Stimulated activated naive CD8-positive, alpha-beta T cell treated with anti-CD3 and anti-CD28 coated beads, Interleukin-15, amount 100 ng/mL, for 72 hours (primary cell): Measurements from ENCODE around the gene AFF3.
A peak's percentile ranks its signal among the peaks of the same experiment; 100 is the strongest.

ENCODE experiments used
- ATAC-seq: fragments of 150-1000 bp; cut with Tn5 transposase; 2 replicates; pipeline ENCODE4 v1.10.0; 2021; ENCODE audit warnings: mild to moderate bottlenecking, moderate library complexity
- DNase-seq, 2 donors: peaks; one replicate each; pipeline ENCODE4 v3.0.0; 2021 to 2022
- H3K27ac Mint-ChIP-seq, 2 donors: one replicate each; pipeline ENCODE4 v1.8.0; 2022; ENCODE audit warnings: mild to moderate bottlenecking in 2 of 2, mixed read lengths in 2 of 2, moderate library complexity in 2 of 2
- H3K27me3 Mint-ChIP-seq: one replicate; pipeline ENCODE4 v1.8.0; 2022; ENCODE audit warnings: mixed read lengths
- H3K4me1 Mint-ChIP-seq: one replicate; pipeline ENCODE4 v1.8.0; 2022; ENCODE audit warnings: mild to moderate bottlenecking, mixed read lengths
- H3K4me3 Mint-ChIP-seq, 2 donors: one replicate each; pipeline ENCODE4 v1.8.0; 2022; ENCODE audit warnings: mild to moderate bottlenecking in 2 of 2, mixed read lengths in 2 of 2, moderate library complexity in 1 of 2
- H3K9me3 Mint-ChIP-seq, 2 donors: one replicate each; pipeline ENCODE4 v1.8.0; 2022; ENCODE audit warnings: mixed read lengths in 2 of 2

AFF3 gene

DNA sequence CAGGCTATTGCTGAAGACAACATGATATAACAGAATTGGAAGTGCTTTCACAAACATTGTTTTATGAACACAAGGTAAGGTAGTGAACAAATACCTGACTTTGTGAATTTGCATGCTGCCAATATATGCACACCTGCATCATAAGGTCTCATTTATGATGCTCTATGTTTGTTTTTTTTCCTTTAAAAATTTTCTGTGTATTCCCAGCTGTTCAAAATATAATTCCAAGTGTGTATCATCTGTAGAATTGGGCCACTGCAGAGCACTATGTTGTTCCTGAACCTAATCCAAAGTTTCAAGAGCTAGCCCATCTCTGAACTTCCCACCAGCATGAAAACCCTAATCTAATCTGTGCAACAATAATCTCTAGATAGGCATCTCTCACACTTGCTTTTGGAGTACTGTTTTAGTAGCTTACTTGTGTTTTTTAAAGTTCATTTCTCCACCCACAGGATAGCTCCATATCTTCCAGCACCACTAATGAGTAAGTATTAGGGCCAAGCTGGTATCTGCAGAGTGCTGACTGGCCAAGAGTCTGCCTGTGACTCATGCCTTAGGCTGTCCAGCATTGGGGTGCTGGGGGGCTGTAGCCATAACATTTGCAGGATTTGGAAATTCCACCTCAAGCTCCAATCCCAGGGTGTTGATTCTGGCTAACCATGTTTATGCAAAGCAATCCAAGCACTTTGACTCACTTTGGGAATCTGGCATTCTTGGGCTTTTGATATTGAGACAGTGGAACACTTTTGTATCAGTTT is 444.4 kb downstream of the AFF3 start:
- Mint-ChIP-seq H3K27ac (no peak overlapping the region), H3K4me3 (no peak overlapping the region), H3K4me1 (peaks cover 5% of the 10 kb centered on the region), H3K9me3 (no peaks in the 10 kb centered on the region), H3K27me3 (peaks cover 11% of the 10 kb centered on the region)
- DNase-seq (no peak), ATAC-seq (no peak)

DNA sequence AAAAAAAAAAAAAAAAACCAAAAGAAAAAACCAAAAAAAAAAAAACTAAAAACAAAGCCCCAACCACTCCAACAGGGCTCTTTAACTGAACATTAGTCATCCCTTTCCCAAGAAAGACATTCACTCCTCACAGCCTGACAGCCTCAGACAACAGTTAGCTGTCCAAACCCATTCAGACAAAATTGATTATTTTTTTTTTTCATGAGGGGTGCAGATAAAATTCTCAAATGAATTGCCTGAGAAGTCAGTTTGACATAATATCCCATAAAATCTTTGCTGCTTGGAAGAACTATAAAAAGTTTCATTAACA is 446.5 kb downstream of the AFF3 start:
- peaks cover 2% of the 10 kb centered on the region for H3K4me1 Mint-ChIP-seq
- H3K9me3 Mint-ChIP-seq = no peaks in the 10 kb centered on the region
- ATAC-seq (no peak), DNase-seq (no peak)
- H3K27ac Mint-ChIP-seq = no peak overlapping the region
- no peak overlapping the region for H3K4me3 Mint-ChIP-seq
- H3K27me3 Mint-ChIP-seq = peaks cover 6% of the 10 kb centered on the region

DNA sequence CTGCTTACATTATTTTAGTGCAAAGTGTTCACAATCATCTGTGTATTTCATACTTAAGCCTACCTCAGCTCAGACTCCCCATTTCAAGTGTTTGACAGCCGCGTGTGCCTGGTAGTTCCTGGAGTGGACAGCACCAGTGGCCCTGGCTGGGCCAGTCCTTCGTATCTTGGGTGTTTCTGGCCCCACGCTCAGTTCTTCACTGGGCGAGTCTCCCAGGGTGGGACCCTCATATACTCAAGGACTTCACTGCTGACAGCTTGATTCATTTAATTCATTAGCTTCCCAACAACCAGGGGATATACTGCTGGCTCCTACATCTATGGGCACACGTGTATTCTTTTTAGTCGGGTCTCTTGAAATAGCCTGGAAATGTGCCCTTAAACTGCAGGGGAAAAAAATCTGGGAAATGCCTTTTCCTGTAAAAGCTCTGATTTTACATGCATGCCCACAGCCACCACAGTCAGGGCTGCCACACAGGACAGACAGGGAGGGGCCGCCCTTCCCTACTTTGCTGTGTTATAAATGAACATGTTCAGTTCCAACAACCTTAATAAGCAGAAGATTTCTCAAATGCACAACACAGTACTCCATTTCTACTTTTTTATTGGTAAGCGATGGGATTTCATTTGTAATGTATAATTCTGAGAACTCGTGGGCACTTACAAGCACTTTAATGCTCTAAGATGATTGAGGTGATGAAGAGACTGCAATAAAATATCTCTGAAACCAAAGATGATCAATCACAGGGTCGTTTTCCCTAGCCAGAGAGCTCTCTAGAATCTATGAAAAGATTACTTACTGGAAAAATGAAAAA is 447.1 kb downstream of the AFF3 start:
- H3K9me3 Mint-ChIP-seq = no peaks in the 10 kb centered on the region
- no peak overlapping the region for H3K27ac Mint-ChIP-seq
- DNase-seq (no peak), ATAC-seq (no peak)
- peaks cover under 1% of the 10 kb centered on the region for H3K27me3 Mint-ChIP-seq
- H3K4me1 Mint-ChIP-seq = no peaks in the 10 kb centered on the region
- H3K4me3 Mint-ChIP-seq = no peak overlapping the region

- no peak for DNase-seq
Observed at GRCh38 chr2:99694331-99694730, 448.1 kb downstream of the AFF3 start.

DNA sequence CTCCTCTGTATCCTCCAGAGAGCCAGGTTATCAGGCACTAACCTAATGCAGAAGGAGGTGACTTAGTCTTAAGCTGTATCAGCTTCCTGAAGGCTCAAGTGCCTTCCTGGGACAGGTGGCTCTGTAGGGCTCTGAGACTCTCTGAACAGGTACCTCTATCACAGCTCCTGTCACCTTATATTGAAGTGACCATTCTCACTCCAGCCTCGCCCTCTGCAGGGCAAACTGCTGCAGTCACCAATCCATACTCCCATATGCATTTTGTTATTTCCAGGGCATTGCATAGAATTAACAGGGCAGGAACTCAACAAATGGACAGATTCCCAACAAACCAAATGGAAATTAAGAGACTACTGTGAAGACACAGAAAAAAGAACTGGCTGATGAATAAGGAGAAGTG is 449.6 kb downstream of the AFF3 start:
- no peak for ATAC-seq

More at GRCh38 chr2:99694331-99694730, 448.1 kb downstream of the AFF3 start:
- Mint-ChIP-seq H3K4me1 (no peaks in the 10 kb centered on the region), H3K27ac (no peak overlapping the region), H3K27me3 (no peaks in the 10 kb centered on the region), H3K9me3 (no peaks in the 10 kb centered on the region), H3K4me3 (no peak overlapping the region)
- ATAC-seq = no peak

GRCh38 chr2:99691926-99692325 is 450.5 kb downstream of the AFF3 start:
- ATAC-seq (no peak), DNase-seq (no peak)
- Mint-ChIP-seq H3K4me3 (no peak overlapping the region), H3K27ac (no peak overlapping the region), H3K4me1 (no peaks in the 10 kb centered on the region), H3K9me3 (no peaks in the 10 kb centered on the region), H3K27me3 (no peaks in the 10 kb centered on the region)

More for the DNA sequence above, 449.6 kb downstream of the AFF3 start:
- no peaks in the 10 kb centered on the region for H3K9me3 Mint-ChIP-seq
- no peak for DNase-seq
- H3K4me1 Mint-ChIP-seq = no peaks in the 10 kb centered on the region
- H3K4me3 Mint-ChIP-seq = no peak overlapping the region
- no peak overlapping the region for H3K27ac Mint-ChIP-seq
- no peaks in the 10 kb centered on the region for H3K27me3 Mint-ChIP-seq

GRCh38 chr2:99689145-99689742 is 453.1 kb downstream of the AFF3 start:
- H3K4me1 Mint-ChIP-seq = no peaks in the 10 kb centered on the region
- no peak for ATAC-seq
- H3K27ac Mint-ChIP-seq = no peak overlapping the region
- no peaks in the 10 kb centered on the region for H3K27me3 Mint-ChIP-seq
- H3K4me3 Mint-ChIP-seq = no peak overlapping the region
- H3K9me3 Mint-ChIP-seq = no peaks in the 10 kb centered on the region
- no peak for DNase-seq

DNA sequence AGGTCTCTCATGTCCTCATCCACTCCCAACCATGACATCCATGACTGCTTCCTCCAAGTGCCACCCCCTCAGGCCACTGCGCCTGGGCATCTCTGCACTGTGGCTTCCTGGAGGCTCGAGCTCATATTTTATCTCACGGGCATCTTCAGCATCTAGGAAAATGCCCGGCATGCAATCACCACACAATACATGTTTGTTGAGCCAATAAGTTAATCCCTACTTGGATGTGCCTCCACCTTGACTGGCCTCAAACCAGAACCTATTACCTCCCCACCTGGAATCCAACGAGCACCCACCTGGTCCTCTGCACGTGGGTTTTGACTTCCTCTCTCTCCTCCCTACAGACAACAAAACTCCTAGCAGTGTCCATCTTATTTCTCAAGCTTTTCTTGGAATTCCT is 453.7 kb downstream of the AFF3 start:
- Mint-ChIP-seq H3K27ac (peak overlapping the region in 1 of 2 donors; percentile 28), H3K9me3 (no peaks in the 10 kb centered on the region), H3K27me3 (no peaks in the 10 kb centered on the region), H3K4me1 (no peaks in the 10 kb centered on the region), H3K4me3 (no peak overlapping the region)
- ATAC-seq (no peak), DNase-seq (no peak)

GRCh38 chr2:99682275-99683060 is 459.9 kb downstream of the AFF3 start:
- Mint-ChIP-seq H3K27ac (no peak overlapping the region), H3K9me3 (no peaks in the 10 kb centered on the region), H3K4me1 (no peaks in the 10 kb centered on the region), H3K4me3 (no peak overlapping the region), H3K27me3 (no peaks in the 10 kb centered on the region)
- ATAC-seq (no peak), DNase-seq (no peak)

DNA sequence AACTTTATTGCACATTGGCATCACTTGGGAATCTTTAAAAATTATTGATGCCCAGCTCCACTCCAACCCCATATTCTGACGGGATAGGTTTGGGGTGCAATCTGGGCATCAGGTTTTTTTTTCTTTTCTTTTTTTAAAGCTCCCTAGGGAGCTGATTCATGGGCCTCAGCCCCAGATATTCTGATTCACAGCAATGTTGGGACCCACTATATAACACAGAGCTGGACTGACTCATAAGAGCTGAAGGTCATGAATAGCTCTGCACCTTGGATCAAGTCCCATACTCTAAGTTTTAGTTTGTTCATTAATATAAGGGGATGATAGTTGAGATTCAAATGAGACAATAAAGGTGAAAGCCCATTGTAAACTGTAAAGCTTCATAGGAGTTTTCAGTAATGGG is 461.4 kb downstream of the AFF3 start:
- no peak for ATAC-seq
- H3K27me3 Mint-ChIP-seq = no peaks in the 10 kb centered on the region
- DNase-seq = no peak
- no peak overlapping the region for H3K27ac Mint-ChIP-seq
- no peaks in the 10 kb centered on the region for H3K9me3 Mint-ChIP-seq
- no peak overlapping the region for H3K4me3 Mint-ChIP-seq
- H3K4me1 Mint-ChIP-seq = no peaks in the 10 kb centered on the region

DNA sequence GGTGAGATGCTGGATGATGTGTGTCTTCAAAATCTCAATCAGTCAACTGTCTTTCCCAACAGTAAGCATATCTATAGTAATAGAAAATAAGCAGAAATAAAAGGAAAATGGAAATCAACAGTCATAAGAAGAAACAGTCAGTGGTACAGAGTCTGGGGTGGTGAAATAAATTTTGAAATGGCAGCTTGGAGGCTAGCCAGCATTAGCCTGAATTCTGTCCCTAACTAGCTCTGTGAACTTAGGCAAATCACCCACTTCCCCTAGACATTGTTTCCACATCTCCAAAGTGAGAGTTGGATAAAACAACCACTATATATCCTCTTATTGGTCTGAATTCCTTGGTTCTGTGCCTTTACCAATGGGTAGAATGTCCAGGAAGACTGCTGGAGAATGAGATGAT is 462.9 kb downstream of the AFF3 start:
- no peaks in the 10 kb centered on the region for H3K4me1 Mint-ChIP-seq
- H3K27ac Mint-ChIP-seq = no peak overlapping the region
- no peak for DNase-seq
- no peak overlapping the region for H3K4me3 Mint-ChIP-seq
- no peaks in the 10 kb centered on the region for H3K9me3 Mint-ChIP-seq
- H3K27me3 Mint-ChIP-seq = no peaks in the 10 kb centered on the region
- ATAC-seq = no peak

- ATAC-seq (no peak), DNase-seq (no peak)
- H3K27ac Mint-ChIP-seq = no peak overlapping the region
- no peaks in the 10 kb centered on the region for H3K27me3 Mint-ChIP-seq
- H3K9me3 Mint-ChIP-seq = no peaks in the 10 kb centered on the region
- no peak overlapping the region for H3K4me3 Mint-ChIP-seq
- H3K4me1 Mint-ChIP-seq = no peaks in the 10 kb centered on the region
Observed at GRCh38 chr2:99678625-99679024, 463.8 kb downstream of the AFF3 start.

DNA sequence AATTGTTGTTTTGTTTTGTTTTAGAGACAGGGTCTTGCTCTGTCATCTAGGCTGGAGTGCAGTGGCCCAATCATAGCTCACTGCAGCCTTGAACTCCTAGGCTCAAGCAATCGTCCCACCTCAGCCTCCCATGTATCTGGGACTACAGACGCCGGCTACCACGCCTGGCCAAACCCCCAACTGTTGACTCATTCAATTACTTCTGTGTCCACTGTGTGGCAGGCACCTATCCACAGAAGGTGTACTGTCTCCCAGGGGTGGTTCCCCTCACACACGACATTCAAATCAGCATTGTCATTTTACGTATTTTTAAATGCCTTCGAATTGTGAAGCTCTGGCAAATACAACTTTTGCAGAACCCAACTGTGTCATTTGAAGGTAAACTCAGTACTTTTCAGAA is 464.6 kb downstream of the AFF3 start:
- no peaks in the 10 kb centered on the region for H3K9me3 Mint-ChIP-seq
- no peak overlapping the region for H3K4me3 Mint-ChIP-seq
- H3K27ac Mint-ChIP-seq = no peak overlapping the region
- H3K27me3 Mint-ChIP-seq = no peaks in the 10 kb centered on the region
- DNase-seq (no peak), ATAC-seq (no peak)
- no peaks in the 10 kb centered on the region for H3K4me1 Mint-ChIP-seq

- no peaks in the 10 kb centered on the region for H3K4me1 Mint-ChIP-seq
- H3K27ac Mint-ChIP-seq = no peak overlapping the region
Observed at GRCh38 chr2:99675130-99675661, 467.2 kb downstream of the AFF3 start.

GRCh38 chr2:99674090-99674489 is 468.3 kb downstream of the AFF3 start:
- Mint-ChIP-seq H3K27me3 (no peaks in the 10 kb centered on the region), H3K4me3 (no peak overlapping the region), H3K9me3 (no peaks in the 10 kb centered on the region), H3K27ac (peak overlapping the region in 1 of 2 donors; percentile 71), H3K4me1 (no peaks in the 10 kb centered on the region)
- ATAC-seq (no peak), DNase-seq (no peak)

More at GRCh38 chr2:99675130-99675661, 467.2 kb downstream of the AFF3 start:
- no peak overlapping the region for H3K4me3 Mint-ChIP-seq
- H3K9me3 Mint-ChIP-seq = no peaks in the 10 kb centered on the region
- no peaks in the 10 kb centered on the region for H3K27me3 Mint-ChIP-seq
- DNase-seq = no peak
- ATAC-seq = no peak
